GOT3 (cell line): ENCODE data around the gene PAPPA.

Experiments
- DNase-seq: peaks from one replicate; lab custom pipeline; 2025; ENCODE audit warnings: mixed read lengths; lab: John Stamatoyannopoulos, UW

PAPPA gene

DNA sequence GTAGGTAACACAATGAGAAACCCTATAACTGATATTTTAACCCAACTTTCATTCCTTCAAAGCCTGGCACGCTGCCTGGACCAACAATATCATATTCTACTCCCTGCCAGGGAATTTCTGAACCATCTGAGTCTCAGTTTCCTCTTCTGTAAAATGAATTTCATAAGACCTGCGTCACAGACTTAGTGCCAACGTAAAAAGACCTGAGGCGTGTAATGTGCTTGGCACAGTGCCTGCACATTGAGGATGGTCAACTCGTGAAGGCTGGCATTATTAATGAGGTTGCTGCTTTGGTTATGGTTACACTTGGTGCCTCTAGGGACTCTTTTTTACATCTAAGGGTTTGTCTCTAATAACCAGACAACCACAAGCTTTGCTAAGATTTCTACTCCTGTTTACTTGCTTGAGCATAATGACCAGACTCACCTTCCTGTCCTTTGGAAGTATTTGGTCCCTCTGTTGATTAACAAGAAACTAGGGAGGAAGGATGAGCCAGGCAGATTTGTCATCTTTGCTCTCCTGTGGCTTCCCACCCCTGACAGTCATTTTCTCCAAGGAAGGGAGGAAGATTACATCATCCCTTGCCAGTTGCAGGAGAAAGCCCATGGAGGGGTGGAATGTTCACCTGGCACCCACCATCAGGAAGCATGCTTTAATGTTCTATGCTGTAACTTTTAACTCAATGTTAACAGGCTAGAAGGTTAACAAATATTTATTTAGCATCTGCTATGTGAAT lies 79.0 kb downstream of the PAPPA start:
- no peak for DNase-seq

DNA sequence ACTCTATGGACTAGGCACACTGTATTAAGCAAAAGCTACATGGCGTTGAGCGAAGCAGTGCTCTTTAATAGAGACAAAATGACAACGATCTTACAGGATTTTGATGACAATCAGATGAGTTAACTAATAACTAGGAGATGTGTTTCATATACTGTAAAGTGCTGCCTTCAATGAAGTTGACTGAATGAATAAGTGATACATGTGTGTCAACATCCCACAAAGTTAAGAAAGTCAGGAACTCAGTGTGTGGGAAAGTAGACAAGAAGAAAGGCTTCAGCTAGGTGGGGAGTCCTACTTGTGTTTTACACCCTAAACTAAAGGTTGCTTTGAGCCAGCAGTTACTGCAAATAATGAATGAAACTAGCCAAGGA lies 79.6 kb downstream of the PAPPA start:
- no peak for DNase-seq

- DNase-seq = peak; percentile 3
Observed at GRCh38 chr9:116234081-116234480, 80.5 kb downstream of the PAPPA start.

GRCh38 chr9:116236979-116237378 lies 83.4 kb downstream of the PAPPA start:
- DNase-seq = no peak

DNA sequence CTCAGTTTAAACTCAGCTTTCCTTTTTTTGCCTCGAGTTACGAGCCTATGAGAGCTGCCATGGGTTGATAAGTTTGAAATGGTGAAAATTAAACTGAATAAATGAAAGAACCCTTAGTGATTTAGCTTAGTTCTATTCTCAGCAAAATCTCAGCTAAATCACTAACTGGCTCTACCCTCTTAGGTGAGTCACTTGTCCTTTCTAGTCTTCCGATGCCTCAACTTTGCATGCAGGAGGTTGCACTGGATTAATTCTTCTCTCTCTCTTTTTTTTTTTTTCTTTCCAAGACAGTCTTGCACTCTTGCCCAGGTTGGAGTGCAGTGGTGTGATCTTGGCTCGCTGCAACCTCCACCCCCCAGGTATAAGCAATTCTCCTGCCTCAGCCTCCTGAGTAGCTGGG lies 83.9 kb downstream of the PAPPA start:
- DNase-seq = no peak

DNA sequence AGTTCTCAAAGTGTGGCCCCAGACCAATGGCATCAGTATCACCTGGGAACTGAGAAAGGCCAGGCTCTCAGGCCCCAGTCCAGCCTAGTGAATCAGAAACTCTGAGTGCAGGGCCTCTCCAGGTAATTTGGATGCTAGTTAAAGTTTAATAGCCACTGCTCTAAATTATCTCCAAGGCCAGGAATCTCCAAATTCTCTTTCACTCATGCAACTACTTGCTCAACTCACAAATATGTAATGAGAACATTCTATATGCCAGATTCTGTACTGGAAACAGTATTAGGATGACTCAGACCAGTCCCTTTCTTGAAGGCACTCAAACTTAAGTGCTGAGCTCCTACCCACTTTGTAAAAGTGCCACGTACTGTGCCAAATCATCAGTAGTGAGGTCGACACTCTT lies 84.6 kb downstream of the PAPPA start:
- no peak for DNase-seq

DNA sequence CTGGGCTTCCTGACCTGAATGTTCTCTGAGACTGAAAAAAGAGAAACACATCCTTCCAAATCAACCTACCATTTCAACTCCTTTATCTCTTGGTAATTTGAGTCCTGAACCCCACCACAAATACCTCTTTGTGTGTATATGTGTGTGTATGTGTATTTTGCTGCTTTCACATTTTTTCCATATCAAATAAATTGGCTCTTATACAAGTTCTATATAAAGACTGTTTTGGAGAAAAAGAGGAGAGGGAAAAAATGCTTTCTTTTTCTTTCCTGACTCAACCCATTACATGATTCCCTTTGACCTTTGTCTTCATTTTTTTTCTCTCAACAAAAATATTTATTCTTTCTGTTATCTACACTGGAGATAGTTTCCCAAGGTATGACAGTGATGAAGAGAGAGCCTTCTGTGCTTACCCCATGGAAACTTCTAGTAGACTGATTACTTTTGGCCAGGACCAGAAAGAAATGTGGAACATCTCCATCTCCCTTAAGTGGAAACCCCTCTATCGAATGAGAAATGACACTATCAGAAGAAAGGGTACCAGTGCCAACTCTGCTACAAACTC lies 85.3 kb downstream of the PAPPA start:
- no peak for DNase-seq

DNA sequence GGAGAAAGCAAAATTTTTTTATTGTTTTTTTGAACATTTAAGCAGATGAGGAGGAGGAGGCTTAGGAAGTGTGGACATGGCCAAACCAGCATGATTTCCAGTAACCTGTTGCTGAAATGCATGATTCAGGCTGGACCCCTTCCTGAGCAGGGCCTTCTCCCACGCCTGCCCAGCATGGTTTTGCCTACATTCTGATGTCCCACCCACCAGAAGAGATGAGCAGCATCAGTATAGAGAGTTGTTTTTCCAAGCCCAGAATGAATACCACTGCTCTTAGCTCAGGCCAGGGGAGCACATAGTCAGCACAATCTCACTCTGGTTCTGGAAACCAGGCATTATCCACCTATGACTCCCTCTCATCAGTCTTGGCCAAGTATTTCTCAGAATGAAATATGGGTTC lies 90.1 kb downstream of the PAPPA start:
- DNase-seq = no peak

DNA sequence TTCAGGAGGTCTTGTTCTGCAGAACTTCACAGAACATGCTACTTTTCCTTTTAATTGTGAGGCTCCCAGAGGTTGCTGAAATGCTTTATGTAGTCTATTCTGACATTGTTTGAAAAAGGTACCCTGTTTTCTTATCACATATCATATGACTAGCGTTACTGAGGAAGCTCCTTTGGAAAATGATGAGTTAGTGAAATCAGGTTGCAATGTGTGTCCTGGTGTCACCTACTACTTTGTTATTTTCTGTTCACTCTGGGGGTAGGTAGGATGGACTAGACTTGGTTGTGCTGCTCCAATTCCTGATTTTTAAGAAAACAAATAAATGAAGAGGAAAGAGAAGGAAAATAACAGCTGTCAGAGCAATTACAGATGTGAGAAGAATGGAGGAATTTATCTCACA lies 93.7 kb downstream of the PAPPA start:
- no peak for DNase-seq

DNA sequence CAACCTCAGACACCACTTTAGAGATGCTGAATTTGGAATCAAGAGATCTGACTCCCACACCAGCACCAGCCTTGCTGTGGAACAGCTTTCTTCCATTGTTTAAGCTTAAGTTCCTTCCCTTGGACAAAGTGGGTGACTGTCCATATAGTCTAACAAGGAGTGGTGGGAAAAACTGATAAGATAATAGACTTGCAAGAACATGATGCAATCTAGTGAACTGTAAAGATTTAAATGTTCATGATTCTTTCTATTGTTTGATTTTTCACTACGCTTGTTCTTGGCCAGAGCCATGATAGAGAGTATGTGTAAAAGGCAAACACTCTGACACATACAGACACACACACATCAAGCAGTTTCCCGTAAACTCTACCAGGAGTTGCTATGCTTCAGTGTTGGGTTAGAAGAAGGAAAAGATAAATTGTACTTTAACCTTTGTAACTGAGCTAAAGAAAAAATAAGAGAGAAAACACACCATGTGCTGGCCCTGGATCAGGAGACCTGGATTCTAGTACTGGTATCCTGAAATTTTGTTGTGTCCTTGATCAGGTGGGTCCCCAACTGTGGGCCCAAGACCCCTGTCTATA lies 94.3 kb downstream of the PAPPA start:
- no peak for DNase-seq

- no peak for DNase-seq
Observed at GRCh38 chr9:116250891-116251290, 97.3 kb downstream of the PAPPA start.

DNA sequence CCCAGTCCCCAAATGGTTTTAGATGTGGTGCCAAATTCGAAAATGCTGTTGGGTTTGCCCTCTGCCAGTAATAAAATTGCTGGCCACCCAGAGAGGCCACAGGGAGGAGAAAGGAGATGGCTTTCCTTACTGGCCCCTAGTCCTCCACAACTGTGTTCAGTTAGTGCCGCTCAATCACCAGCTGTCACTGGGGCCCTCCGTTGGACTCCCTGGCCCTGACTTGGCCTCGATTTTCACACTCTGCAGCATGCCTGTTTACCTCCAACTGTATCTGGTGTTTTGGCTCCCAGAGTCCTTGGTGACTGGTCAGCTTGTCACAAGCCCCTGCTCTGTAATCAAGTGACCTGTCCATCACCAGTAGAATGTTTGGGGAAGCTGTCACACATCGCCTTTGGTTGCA lies 97.8 kb downstream of the PAPPA start:
- no peak for DNase-seq

GRCh38 chr9:116260531-116260930 lies 106.9 kb downstream of the PAPPA start:
- DNase-seq = no peak

DNA sequence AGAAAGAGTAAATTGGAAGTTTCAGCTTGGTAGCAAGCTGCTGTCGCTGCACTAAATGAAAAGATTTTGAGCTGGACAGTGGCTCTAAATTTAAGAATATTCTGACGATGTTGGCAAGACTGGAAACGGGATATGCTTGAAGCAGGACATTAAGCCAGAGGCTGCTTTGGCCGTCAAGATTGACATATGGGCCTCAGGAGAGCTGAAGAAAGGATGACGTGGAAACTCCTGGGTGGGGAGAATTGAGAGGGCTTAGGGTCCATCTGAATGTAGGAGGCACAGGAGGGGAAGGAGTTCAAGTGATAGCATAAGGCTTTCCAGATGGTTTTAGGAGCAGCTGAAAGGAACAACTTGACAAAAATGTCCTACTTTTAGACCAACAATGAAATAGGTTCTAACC lies 108.9 kb downstream of the PAPPA start:
- no peak for DNase-seq

DNA sequence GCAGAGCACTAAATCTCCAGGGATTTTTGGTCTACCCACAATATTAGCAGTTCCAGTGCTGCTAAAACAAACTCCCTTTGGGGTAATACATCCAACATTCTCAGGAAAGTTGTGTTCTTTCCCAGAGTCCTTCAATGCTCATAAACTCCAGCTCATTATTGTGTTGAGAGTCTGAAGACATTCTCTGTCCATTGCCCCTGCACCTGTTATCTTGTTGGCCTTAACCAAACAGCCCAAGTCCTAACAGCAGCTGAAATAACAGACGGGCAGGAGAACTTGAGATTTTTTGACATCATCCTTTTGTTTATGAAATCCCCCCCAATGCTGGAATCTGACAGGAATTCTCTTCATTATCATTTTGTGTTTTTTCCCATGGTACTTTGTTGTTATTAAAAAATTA lies 110.8 kb downstream of the PAPPA start:
- DNase-seq = no peak

DNA sequence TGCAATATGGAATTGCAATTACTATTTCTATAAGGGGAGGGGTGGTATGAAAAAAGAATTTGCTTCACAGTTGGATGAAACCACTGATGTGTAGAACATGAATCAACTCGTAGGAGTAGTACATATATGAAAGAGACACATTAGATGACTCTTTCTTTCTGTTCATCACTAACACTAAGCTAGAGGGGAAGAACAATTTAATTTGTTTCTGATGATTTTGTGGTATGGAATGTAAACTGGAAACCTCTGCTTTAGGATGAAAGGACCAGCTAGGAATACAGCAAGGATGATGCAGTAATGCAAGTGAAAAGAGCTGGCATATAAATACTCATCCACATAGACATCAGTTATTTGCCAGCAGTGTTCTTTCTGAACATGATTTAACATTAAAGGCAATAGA lies 113.4 kb downstream of the PAPPA start:
- DNase-seq = no peak

DNA sequence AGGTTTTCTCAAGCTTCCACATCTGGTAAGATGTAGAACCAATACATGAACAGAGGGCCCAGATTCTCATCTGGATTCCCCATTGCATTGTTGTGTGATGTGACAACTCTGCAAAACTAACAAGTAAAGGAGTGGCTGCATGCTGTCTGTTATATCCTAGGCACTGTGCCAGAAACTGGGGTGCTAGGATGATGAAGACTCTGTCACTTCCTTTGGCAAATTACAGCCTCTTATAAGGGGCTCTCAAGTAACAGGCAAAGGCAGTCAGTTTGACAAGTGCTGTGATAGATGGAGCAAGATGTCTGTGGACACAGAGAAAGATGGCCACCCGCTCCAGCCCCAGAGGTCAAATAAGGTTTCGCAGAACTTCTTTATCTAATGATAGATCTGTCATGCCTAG lies 115.7 kb downstream of the PAPPA start:
- DNase-seq = no peak

DNA sequence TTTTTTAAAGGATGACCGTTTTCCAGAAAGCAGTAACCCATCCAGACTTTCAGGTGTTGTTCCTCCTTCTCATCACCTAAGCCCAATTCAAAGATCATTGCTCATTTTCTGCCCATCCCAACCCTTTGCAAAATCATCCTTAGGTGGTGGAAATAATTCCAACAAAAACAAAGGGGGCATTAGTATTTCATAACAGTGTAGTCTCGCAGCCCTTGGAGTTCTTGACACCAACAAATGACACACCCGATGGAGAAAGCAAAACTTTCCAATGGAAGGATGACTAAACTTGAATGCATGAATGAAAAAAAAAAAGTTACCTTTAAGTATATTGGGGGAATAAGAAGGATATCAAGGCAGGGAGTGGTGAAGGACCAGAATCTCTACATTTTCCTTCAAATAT lies 117.0 kb downstream of the PAPPA start:
- DNase-seq = no peak

- no peak for DNase-seq
Observed at GRCh38 chr9:116271340-116271739, 117.7 kb downstream of the PAPPA start.

- no peak for DNase-seq
Observed at GRCh38 chr9:116271991-116272390, 118.4 kb downstream of the PAPPA start.

DNA sequence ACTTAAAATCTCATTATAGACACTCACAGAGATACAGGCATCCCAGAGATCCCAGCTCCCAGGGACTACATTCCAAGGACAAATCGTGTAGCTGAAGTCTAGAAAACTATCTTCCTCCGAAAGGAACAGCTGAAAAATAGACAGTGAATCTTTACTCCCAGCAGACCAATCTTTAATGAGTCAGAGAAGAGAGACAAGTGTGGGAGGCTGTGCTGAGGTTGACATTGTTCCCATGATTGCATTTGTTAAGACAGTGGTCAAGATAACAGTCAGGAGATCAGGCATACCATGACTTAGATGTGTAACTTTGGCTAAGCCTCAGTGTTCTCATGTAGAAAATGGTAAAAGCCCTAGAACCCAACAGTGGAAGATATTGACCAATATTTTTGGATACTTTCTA lies 120.7 kb downstream of the PAPPA start:
- DNase-seq = no peak

- no peak for DNase-seq
Observed at GRCh38 chr9:116275418-116276195, 122.0 kb downstream of the PAPPA start.

DNA sequence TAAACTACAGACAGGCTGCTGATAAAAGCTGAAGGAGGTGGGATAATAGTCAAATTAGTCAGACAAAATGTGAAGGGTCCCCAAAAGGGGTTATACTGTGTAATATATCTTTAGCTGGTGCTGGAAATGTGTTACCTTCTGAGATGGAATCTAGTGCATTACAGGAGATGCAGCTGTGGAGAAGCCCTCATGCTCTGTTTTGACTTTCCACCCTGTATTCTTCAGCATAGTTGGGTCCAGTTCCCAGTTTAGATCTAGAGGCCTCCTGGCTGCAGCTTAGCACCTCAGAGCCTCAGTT lies 122.6 kb downstream of the PAPPA start:
- no peak for DNase-seq
